Astrocyte (in vitro differentiated cells and primary cell): Measurements from ENCODE around the gene UBQLNL. TPM values are rescaled to one million over a fixed set of nuclear protein-coding genes. Genes with fewer than 3 reads are reported as not detected.

Experiments used
- DNase-seq: peaks from one replicate; pipeline ENCODE4 v3.0.0-alpha.2; 2010; ENCODE audit warnings: low read depth
- FAIRE-seq: peaks from 2 replicates; lab custom pipeline; 2011; peaks lifted over from hg19 to GRCh38; lab: Jason Lieb, UNC
- H2AFZ ChIP-seq: 2 replicates; pipeline ENCODE4 v1.6.0; 2012; ENCODE audit warnings: low read depth, low read length, inconsistent platforms
- H3K27ac ChIP-seq: 2 replicates; pipeline ENCODE4 v1.5.1; 2011; ENCODE audit warnings: low read depth, low read length, inconsistent platforms
- H3K27me3 ChIP-seq: 2 replicates; pipeline ENCODE4 v1.6.0; 2011; ENCODE audit warnings: low read length, inconsistent platforms; ENCODE audit not compliant: insufficient read depth
- H3K36me3 ChIP-seq: 2 replicates; pipeline ENCODE4 v1.5.1; 2011; ENCODE audit warnings: low read length, inconsistent platforms; ENCODE audit not compliant: insufficient read depth
- H3K4me1 ChIP-seq: 2 replicates; pipeline ENCODE4 v1.5.1; 2011; ENCODE audit warnings: low read length, inconsistent platforms; ENCODE audit not compliant: insufficient read depth
- H3K4me2 ChIP-seq: 2 replicates; pipeline ENCODE4 v1.6.0; 2012; ENCODE audit warnings: low read length, inconsistent platforms
- H3K4me3 ChIP-seq: 2 replicates; pipeline ENCODE4 v1.5.1; 2011; ENCODE audit warnings: low read depth, mild to moderate bottlenecking, low read length, inconsistent platforms; ENCODE audit not compliant: insufficient read depth
- H3K79me2 ChIP-seq: 2 replicates; pipeline ENCODE4 v1.6.0; 2012; ENCODE audit warnings: mild to moderate bottlenecking, low read length, inconsistent platforms; ENCODE audit not compliant: insufficient read depth
- H3K9ac ChIP-seq: 2 replicates; pipeline ENCODE4 v1.6.0; 2012; ENCODE audit warnings: mild to moderate bottlenecking, low read length, inconsistent platforms
- H3K9me3 ChIP-seq: 2 replicates; pipeline ENCODE4 v1.5.1; 2012; ENCODE audit warnings: low read depth, mild to moderate bottlenecking, low read length, inconsistent platforms; ENCODE audit not compliant: insufficient read depth
- H4K20me1 ChIP-seq: 2 replicates; pipeline ENCODE4 v1.6.0; 2012; ENCODE audit warnings: low read length, inconsistent platforms; ENCODE audit not compliant: insufficient read depth
- H3K27ac Mint-ChIP-seq: one replicate; pipeline ENCODE4 v1.8.0; 2021; ENCODE audit warnings: mild to moderate bottlenecking, mixed read lengths; ENCODE audit not compliant: unreplicated experiment
- H3K27me3 Mint-ChIP-seq: one replicate; pipeline ENCODE4 v1.8.0; 2021; ENCODE audit warnings: low read depth, mixed read lengths; ENCODE audit not compliant: unreplicated experiment
- H3K36me3 Mint-ChIP-seq: one replicate; pipeline ENCODE4 v1.8.0; 2021; ENCODE audit warnings: low read depth, mixed read lengths; ENCODE audit not compliant: unreplicated experiment
- H3K4me1 Mint-ChIP-seq: one replicate; pipeline ENCODE4 v1.8.0; 2021; ENCODE audit warnings: low read depth, mixed read lengths; ENCODE audit not compliant: unreplicated experiment
- H3K4me3 Mint-ChIP-seq: one replicate; pipeline ENCODE4 v1.8.0; 2021; ENCODE audit warnings: mild to moderate bottlenecking, moderate library complexity, mixed read lengths; ENCODE audit not compliant: unreplicated experiment
- H3K9me3 Mint-ChIP-seq: one replicate; pipeline ENCODE4 v1.8.0; 2021; ENCODE audit warnings: mild to moderate bottlenecking, mixed read lengths; ENCODE audit not compliant: unreplicated experiment
- CTCF ChIP-seq: IDR thresholded peaks from 2 replicates; pipeline ENCODE4 v1.5.1; 2011; ENCODE audit warnings: low read depth, mild to moderate bottlenecking, inconsistent platforms, low read length, moderate library complexity; ENCODE audit not compliant: insufficient read depth
- EZH2 ChIP-seq: IDR thresholded peaks from 2 replicates; pipeline ENCODE4 v1.6.1; 2012; ENCODE audit warnings: mild to moderate bottlenecking, low read length, inconsistent platforms; ENCODE audit not compliant: insufficient read depth
- total RNA-seq: library from RNA; stranded (reverse); gene quantifications from 2 replicates; pipeline ENCODE4 v1.2.1, GENCODE V29; 2021

The UBQLNL gene
- total RNA-seq, 1 donor from 2014 or later = 0.27 TPM

- Mint-ChIP-seq H3K27ac (no peak overlapping the region), H3K27me3 (no peaks in the 10 kb centered on the region), H3K36me3 (no peaks in the 10 kb centered on the region), H3K4me1 (no peaks in the 10 kb centered on the region), H3K9me3 (peaks cover 2% of the 10 kb centered on the region), H3K4me3 (no peak overlapping the region)
- Histone ChIP-seq H3K79me2 (no peaks in the 10 kb centered on the region), H3K27me3 (no peaks in the 10 kb centered on the region), H3K4me3 (no peak overlapping the region), H3K9ac (no peak overlapping the region), H3K4me1 (no peaks in the 10 kb centered on the region), H3K27ac (no peak overlapping the region), H2AFZ (no peak overlapping the region), H4K20me1 (no peaks in the 10 kb centered on the region), H3K9me3 (no peaks in the 10 kb centered on the region), H3K36me3 (no peaks in the 10 kb centered on the region), H3K4me2 (no peak overlapping the region)
- FAIRE-seq (no peak), DNase-seq (no peak)
- no peak for TF ChIP-seq CTCF
- TF ChIP-seq EZH2 = no peak
These were observed 9.1 kb downstream of the UBQLNL start for GRCh38 chr11:5507177-5507932.

GRCh38 chr11:5505363-5506048 lies 11.0 kb downstream of the UBQLNL start:
- no peaks in the 10 kb centered on the region for H3K79me2 ChIP-seq
- no peaks in the 10 kb centered on the region for H4K20me1 ChIP-seq
- no peak for TF ChIP-seq EZH2
- TF ChIP-seq CTCF = no peak
- H3K4me3 Mint-ChIP-seq = no peak overlapping the region
- no peak for DNase-seq
- no peaks in the 10 kb centered on the region for H3K27me3 Mint-ChIP-seq
- no peaks in the 10 kb centered on the region for H3K4me1 Mint-ChIP-seq
- no peak overlapping the region for H3K4me2 ChIP-seq
- H3K27me3 ChIP-seq = no peaks in the 10 kb centered on the region
- no peak overlapping the region for H3K4me3 ChIP-seq
- H3K36me3 Mint-ChIP-seq = no peaks in the 10 kb centered on the region
- no peak overlapping the region for H3K27ac Mint-ChIP-seq
- no peak overlapping the region for H2AFZ ChIP-seq
- no peak overlapping the region for H3K9ac ChIP-seq
- no peaks in the 10 kb centered on the region for H3K9me3 ChIP-seq
- H3K9me3 Mint-ChIP-seq = peaks cover 2% of the 10 kb centered on the region
- no peak overlapping the region for H3K27ac ChIP-seq
- H3K4me1 ChIP-seq = no peaks in the 10 kb centered on the region
- no peak for FAIRE-seq
- H3K36me3 ChIP-seq = no peaks in the 10 kb centered on the region

GRCh38 chr11:5504403-5504921 lies 12.0 kb downstream of the UBQLNL start:
- Histone ChIP-seq H3K9ac (no peak overlapping the region), H3K9me3 (no peaks in the 10 kb centered on the region), H3K4me2 (no peak overlapping the region), H3K79me2 (no peaks in the 10 kb centered on the region), H3K4me3 (no peak overlapping the region), H4K20me1 (no peaks in the 10 kb centered on the region), H3K27me3 (no peaks in the 10 kb centered on the region), H3K4me1 (no peaks in the 10 kb centered on the region), H2AFZ (no peak overlapping the region), H3K27ac (no peak overlapping the region), H3K36me3 (no peaks in the 10 kb centered on the region)
- Mint-ChIP-seq H3K4me3 (no peak overlapping the region), H3K9me3 (peaks cover 2% of the 10 kb centered on the region), H3K36me3 (no peaks in the 10 kb centered on the region), H3K4me1 (no peaks in the 10 kb centered on the region), H3K27me3 (no peaks in the 10 kb centered on the region), H3K27ac (no peak overlapping the region)
- FAIRE-seq = no peak
- TF ChIP-seq CTCF (no peak), EZH2 (no peak)
- DNase-seq = no peak
